Heart right ventricle (tissue), 16 donors: ENCODE measurements around the gene SASH3. TPM values are rescaled to one million over a fixed set of nuclear protein-coding genes. Genes with fewer than 3 reads are reported as not detected.

ENCODE experiments used
- ATAC-seq, 8 donors: fragments of 200-7000 bp; cut with Tn5 transposase; one replicate each; pipeline ENCODE4 v1.9.1; 2020; ENCODE audit warnings: mild to moderate bottlenecking in 8 of 8, moderate library complexity in 8 of 8, moderate number of reproducible peaks in 1 of 8
- DNase-seq, 2 donors: peaks; one replicate each; pipeline ENCODE4 v3.0.0-alpha.2; 2020
- H3K27ac ChIP-seq, 10 donors: fragments of 200-600 bp; sonication (generic) in 2 of 10; one replicate each; pipeline versions ENCODE4 v1.5.0 to v1.8.0; 2020 to 2022; ENCODE audit warnings: mild to moderate bottlenecking in 3 of 10
- H3K27me3 ChIP-seq, 7 donors: fragments of 200-600 bp; one replicate each; pipeline ENCODE4 v1.8.0; 2021 to 2022; ENCODE audit warnings: mild to moderate bottlenecking in 2 of 7
- H3K36me3 ChIP-seq, 9 donors: fragments of 200-600 bp; sonication (generic) in 1 of 9; one replicate each; pipeline versions ENCODE4 v1.5.0 to v1.8.0; 2020 to 2022; ENCODE audit warnings: mild to moderate bottlenecking in 2 of 9
- H3K4me1 ChIP-seq, 9 donors: fragments of 200-600 bp; sonication (generic) in 1 of 9; one replicate each; pipeline versions ENCODE4 v1.5.0 to v1.8.0; 2020 to 2022; ENCODE audit warnings: mild to moderate bottlenecking in 4 of 9
- H3K4me3 ChIP-seq, 10 donors: fragments of 200-600 bp; sonication (generic) in 2 of 10; one replicate each; pipeline versions ENCODE4 v1.5.0 to v1.8.0; 2020 to 2022; ENCODE audit warnings: mild to moderate bottlenecking in 7 of 10, moderate library complexity in 2 of 10
- H3K9me3 ChIP-seq, 11 donors: fragments of 200-600 bp in 10 of 11; sonication (generic) in 2 of 11; one replicate each; pipeline versions ENCODE4 v1.5.0 to v1.8.0; 2013 to 2022; ENCODE audit warnings: mild to moderate bottlenecking in 2 of 11, control low read depth in 1 of 11, moderate library complexity in 1 of 11
- WGBS, 2 donors: extraction: QIAGEN DNeasy Blood & Tissue Kit; methylation state at CpG; one replicate each; pipeline ENCODE4 v1.1.7; 2013; ENCODE audit warnings: inconsistent platforms in 1 of 2; 5-methylcytosine and 5-hydroxymethylcytosine counted together
- intact Hi-C, 10 donors: fragments of 100-400 bp; cut with DNase I; formaldehyde crosslinking; loops; one replicate each; pipeline versions ENCODE4 v1.11.1 to v1.14.2; 2022
- polyA plus RNA-seq, 2 donors: library from polyadenylated mRNA; stranded (reverse); fragments of 200-250 nt; gene quantifications; one replicate each; pipeline ENCODE4 v1.2.3, GENCODE V29; 2013
- total RNA-seq, 10 donors: library from RNA; stranded (reverse); fragmentation: NEBNext Ultra II Directional in 3 of 10; extraction: Animal tissue kit (Norgen Biotek cat#: 25700) in 3 of 10; gene quantifications; one replicate each; pipeline versions ENCODE4 v1.2.1 to v1.2.4, GENCODE V29; 2021 to 2023
- TF ChIP-seq, protein P1 (sequence below), 9 donors: fragments of 200-600 bp; sonication (generic) in 2 of 9; IDR thresholded peaks; one replicate each; pipeline versions ENCODE4 v1.5.0 to v1.8.0; 2021 to 2022; ENCODE audit warnings: antibody characterized with exemption in 9 of 9, mild to moderate bottlenecking in 5 of 9, moderate library complexity in 1 of 9
- donor health status: Arrhythmogenic right ventricular cardiomyopathy.
- donor health status: ischemic (EF 13 %, LVEDD 7.1; RV severe dilation, severe dysfunction).
- donor health status: healthy with polysubstance abuse.
- donor health status: DM: no; HTN: yes; CAD: no.
- donor health status: DM: no; HTN: no; CAD: no.
- donor health status: ischemic (EF 25% LVEDD 6.9; RV normal size, moderate dysfunction).
- donor health status: ischemic (EF 25% LVEDD 5.7; RV mildly dilated, moderate dysfunction).
- donor health status: healthy.
- donor health status: DM: yes; HTN: yes; CAD: no.
- donor health status: Ischemic cardiomyopathy.
- donor health status: ischemic (EF 35%, LVEDD 5.7; RV mildly dilated, moderate dysfunction).
- donor health status: nonischemic (EF 11% LVEDD 7.7; RV severe dilation, severe dysfunction).
- donor health status: DM: yes; HTN: yes; CAD: no.
- donor health status: PGD.
- donor health status: ischemic (EF 29% LVEDD 5.4; RV normal size, mild dysfunction).
- donor health status: nonischemic (EF 23%, LVEDD 6.1; RV moderate dilation, normal function).

SASH3 gene
- total and polyA plus RNA-seq, 12 donors = 0.57 to 15.3 (median 2.1) TPM

DNA sequence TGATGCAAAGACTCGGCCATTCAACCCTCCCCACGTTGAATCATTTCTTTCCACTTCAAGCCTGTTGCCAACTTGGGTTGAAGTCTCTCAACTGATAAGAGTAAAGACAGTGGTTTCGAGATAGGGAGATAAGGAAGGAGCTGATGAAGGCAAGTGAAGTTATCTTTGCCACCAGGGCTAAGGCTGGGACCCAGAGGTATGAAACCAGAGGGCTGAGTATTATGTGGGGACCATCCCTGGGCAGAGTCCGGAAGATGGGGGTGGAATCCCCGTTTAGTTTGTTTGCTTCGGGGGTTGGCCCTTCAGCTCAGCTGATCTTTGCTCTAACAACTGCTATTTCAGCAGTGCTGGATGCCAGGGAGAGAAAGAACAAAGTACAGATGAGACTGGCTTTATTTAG lies 43.3 kb upstream of the SASH3 start:
- DNase-seq = no peak
- Histone ChIP-seq H3K9me3 (no peaks in the 10 kb centered on the region), H3K4me1 (peaks cover 0 to 26% (median 0%) of the 10 kb centered on the region in 9 donors), H3K27me3 (no peaks in the 10 kb centered on the region), H3K36me3 (no peaks in the 10 kb centered on the region), H3K4me3 (no peak overlapping the region), H3K27ac (no peak overlapping the region)
- intact Hi-C loops = no loop called here
- WGBS, 2 donors = 74 to 83% methylated on average over 6 of the region's 6 CpGs
- TF ChIP-seq, protein P1, sequence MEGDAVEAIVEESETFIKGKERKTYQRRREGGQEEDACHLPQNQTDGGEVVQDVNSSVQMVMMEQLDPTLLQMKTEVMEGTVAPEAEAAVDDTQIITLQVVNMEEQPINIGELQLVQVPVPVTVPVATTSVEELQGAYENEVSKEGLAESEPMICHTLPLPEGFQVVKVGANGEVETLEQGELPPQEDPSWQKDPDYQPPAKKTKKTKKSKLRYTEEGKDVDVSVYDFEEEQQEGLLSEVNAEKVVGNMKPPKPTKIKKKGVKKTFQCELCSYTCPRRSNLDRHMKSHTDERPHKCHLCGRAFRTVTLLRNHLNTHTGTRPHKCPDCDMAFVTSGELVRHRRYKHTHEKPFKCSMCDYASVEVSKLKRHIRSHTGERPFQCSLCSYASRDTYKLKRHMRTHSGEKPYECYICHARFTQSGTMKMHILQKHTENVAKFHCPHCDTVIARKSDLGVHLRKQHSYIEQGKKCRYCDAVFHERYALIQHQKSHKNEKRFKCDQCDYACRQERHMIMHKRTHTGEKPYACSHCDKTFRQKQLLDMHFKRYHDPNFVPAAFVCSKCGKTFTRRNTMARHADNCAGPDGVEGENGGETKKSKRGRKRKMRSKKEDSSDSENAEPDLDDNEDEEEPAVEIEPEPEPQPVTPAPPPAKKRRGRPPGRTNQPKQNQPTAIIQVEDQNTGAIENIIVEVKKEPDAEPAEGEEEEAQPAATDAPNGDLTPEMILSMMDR (IDR thresholded peaks at IDR 0.05) = no peak
- no peak for ATAC-seq

DNA sequence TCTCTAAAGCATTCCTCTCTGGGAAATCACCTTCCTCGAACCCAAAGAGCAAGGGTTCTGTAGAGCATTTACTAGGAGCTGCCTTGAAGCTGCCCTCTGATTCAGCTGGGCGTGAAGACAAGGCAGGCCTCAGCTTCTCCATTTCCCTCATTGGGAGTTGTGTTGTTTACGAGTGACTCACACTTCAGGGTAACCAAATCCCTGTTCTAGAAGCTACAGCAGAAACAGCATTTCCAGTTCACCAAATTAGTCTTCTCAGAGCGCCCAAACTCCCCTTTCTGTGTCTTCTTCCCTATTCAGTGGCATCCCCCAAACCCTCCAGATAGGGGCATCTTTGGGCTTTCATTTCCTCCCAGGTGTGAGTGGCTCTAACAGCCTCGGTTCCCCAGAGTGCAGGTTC lies 41.8 kb upstream of the SASH3 start:
- H3K9me3 ChIP-seq = no peaks in the 10 kb centered on the region
- no peaks in the 10 kb centered on the region for H3K27me3 ChIP-seq
- ATAC-seq = peak in 3 of 8 donors; percentile 44 to 52 (median 48)
- peak overlapping the region in 4 of 10 donors; percentile 3 to 60 (median 4) for H3K27ac ChIP-seq
- no peaks in the 10 kb centered on the region for H3K36me3 ChIP-seq
- intact Hi-C loops = no loop called here
- TF ChIP-seq, protein P1 (IDR thresholded peaks at IDR 0.05) = no peak
- no peak for DNase-seq
- peaks cover 0 to 26% (median 0%) of the 10 kb centered on the region in 9 donors for H3K4me1 ChIP-seq
- 76 to 81% methylated on average over 5 of the region's 5 CpGs for WGBS, 2 donors
- H3K4me3 ChIP-seq = no peak overlapping the region

DNA sequence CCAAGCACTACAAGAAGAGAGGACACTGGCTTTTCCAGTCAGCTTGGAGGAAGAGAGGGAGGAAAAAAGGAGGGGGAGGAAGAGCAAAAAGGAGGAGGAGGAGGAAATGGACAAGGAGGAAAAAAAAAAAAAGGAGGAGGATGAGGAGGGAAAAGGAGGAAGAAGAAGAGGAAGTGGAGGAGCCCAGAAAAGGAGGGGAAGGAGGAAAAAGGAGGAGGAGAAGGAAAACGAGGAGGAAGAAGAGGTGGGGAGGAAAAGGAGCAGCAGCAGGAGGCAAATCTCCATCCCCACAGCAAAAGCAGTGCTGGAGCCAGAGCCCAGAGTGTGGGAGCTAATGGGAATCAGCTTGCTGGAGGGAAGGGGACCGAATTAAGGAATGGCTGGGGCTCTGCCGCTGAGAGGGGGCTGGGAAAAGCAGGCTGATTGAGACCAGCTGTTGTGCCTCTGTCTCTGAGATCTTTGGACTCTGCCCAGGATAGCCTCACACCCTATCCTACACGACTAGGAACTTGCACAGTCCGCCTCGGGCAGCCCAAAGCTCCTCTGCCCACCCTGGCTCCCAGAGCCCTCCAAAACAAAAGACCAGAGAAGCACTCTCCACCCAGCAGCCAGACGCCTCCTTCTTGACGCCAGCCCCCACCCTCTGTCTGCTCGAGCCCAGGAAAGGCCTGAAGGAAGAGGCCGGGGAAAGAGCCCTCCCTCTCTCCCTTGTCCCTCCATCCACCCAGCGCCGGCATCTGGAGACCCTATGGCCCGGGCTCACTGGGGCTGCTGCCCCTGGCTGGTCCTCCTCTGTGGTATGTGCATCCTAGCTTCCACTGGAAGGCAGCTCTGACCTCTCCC lies 41.1 kb upstream of the SASH3 start, which contains the start of gene XPNPEP2:
Gene XPNPEP2 (plus strand): TSS at position 514 of the 843 bp plus-strand sequence. CDS start 235 bp downstream, at position 749.
- peak; percentile 21 to 29 for DNase-seq
- H3K9me3 ChIP-seq = no peaks in the 10 kb centered on the region
- TF ChIP-seq, protein P1 (IDR thresholded peaks at IDR 0.05) = no peak
- peaks cover 0 to 26% (median 0%) of the 10 kb centered on the region in 9 donors for H3K4me1 ChIP-seq
- no peaks in the 10 kb centered on the region for H3K27me3 ChIP-seq
- intact Hi-C loops = no loop called here
- ATAC-seq = peak; percentile 54 to 85 (median 78)
- H3K4me3 ChIP-seq = no peak within 1 kb of the TSS
- no peaks in the 10 kb centered on the region for H3K36me3 ChIP-seq
- peak within 1 kb of the TSS in 7 of 10 donors; percentile 3 to 60 (median 5) for H3K27ac ChIP-seq
- 18 to 35% methylated on average over 9 to 13 of the region's 13 CpGs for WGBS, 2 donors

DNA sequence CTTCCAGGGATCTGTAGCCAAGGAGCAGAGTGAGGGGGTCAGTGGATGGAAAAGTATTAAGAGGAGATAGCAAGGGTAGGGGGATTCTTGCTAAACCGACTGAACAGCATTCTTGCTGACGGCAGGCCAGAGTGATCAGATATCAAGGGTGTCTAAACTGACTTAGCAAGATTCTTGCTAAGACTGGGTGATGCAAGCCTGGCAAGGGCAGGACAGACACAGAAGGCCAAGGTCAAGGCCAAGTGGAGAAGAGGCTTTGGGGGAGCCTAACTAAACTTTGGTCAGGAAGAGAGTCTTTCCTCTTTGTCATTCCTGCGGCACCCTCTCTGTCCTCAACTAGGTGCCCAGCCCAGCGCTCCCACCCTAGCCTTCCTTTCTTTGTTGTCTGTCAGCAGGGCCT lies 40.2 kb upstream of the SASH3 start:
- Histone ChIP-seq H3K27ac (peak overlapping the region in 2 of 10 donors; percentile 4 to 60), H3K4me3 (no peak overlapping the region), H3K36me3 (no peaks in the 10 kb centered on the region), H3K4me1 (peaks cover 0 to 26% (median 0%) of the 10 kb centered on the region in 9 donors), H3K27me3 (peaks cover 0 to 7% (median 0%) of the 10 kb centered on the region in 7 donors), H3K9me3 (no peaks in the 10 kb centered on the region)
- ATAC-seq (no peak), DNase-seq (no peak)
- 87 to 92% methylated on average over 4 of the region's 4 CpGs for WGBS, 2 donors
- intact Hi-C loops = no loop called here
- TF ChIP-seq, protein P1 (IDR thresholded peaks at IDR 0.05) = no peak
